ENCODE measurements around the gene GSTO2.

Gene GSTO2

DNA sequence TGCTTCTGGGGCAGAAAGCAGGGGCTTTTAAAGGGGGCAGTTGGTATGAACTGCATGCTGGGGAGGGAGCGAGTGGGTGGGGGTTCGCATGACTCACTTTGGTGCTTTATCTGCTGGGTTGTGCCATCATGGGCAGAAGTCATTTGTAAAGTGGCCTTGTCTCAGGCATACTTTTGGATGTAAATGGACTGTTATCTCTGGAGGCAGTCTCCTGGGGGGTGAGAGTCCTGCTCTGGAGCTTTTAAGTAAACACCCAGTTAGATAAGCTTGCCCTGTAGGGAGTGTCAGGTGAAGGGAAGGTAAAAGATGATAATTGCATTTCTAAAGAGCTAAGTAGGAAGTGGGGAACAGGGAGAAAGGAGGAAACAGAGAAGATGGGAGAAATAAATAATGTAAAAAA lies 15.9 kb upstream of the GSTO2 start:
- Histone ChIP-seq H3K79me2 (ENCODE audit: insufficient read depth, low read length) (no peaks in the 10 kb centered on the region), H3K4me1 (ENCODE audit: insufficient read depth, low read length, severe bottlenecking) (peaks cover 13% of the 10 kb centered on the region), H3K27ac (ENCODE audit: low read depth, low read length, poor library complexity, severe bottlenecking) (no peak overlapping the region), H3K4me2 (ENCODE audit: low read length) (no peak overlapping the region), H3K9ac (ENCODE audit: low read length) (no peak overlapping the region), H4K20me1 (ENCODE audit: insufficient read depth, low read length) (no peaks in the 10 kb centered on the region), H3K9me2 (ENCODE audit: low read depth, low read length) (no peaks in the 10 kb centered on the region; the same call in 1 of the 2 replicates), H3K36me3 (ENCODE audit: insufficient read depth, low read length) (no peaks in the 10 kb centered on the region; the same call in 1 of the 2 replicates), H3K9me3 (ENCODE audit: low read length) (no peaks in the 10 kb centered on the region), H3F3A (ENCODE audit: insufficient read depth, low read length) (no peaks in the 10 kb centered on the region), H3K27me3 (ENCODE audit: insufficient read depth, low read length) (no peaks in the 10 kb centered on the region), H2AFZ (ENCODE audit: low read length) (no peak overlapping the region), H3K4me3 (ENCODE audit: low read depth, low read length, poor library complexity, severe bottlenecking) (no peak overlapping the region)
- TF ChIP-seq, protein P1, sequence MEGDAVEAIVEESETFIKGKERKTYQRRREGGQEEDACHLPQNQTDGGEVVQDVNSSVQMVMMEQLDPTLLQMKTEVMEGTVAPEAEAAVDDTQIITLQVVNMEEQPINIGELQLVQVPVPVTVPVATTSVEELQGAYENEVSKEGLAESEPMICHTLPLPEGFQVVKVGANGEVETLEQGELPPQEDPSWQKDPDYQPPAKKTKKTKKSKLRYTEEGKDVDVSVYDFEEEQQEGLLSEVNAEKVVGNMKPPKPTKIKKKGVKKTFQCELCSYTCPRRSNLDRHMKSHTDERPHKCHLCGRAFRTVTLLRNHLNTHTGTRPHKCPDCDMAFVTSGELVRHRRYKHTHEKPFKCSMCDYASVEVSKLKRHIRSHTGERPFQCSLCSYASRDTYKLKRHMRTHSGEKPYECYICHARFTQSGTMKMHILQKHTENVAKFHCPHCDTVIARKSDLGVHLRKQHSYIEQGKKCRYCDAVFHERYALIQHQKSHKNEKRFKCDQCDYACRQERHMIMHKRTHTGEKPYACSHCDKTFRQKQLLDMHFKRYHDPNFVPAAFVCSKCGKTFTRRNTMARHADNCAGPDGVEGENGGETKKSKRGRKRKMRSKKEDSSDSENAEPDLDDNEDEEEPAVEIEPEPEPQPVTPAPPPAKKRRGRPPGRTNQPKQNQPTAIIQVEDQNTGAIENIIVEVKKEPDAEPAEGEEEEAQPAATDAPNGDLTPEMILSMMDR (IDR thresholded peaks at IDR 0.05; ENCODE audit: low read length): no peak
- TF ChIP-seq EZH2 (IDR thresholded peaks at IDR 0.05; ENCODE audit: borderline replicate concordance, low read length): no peak

- Histone ChIP-seq H3K9me2 (ENCODE audit: low read depth, low read length) (no peaks in the 10 kb centered on the region), H3K27me3 (ENCODE audit: insufficient read depth, low read length) (no peaks in the 10 kb centered on the region), H3K4me1 (ENCODE audit: insufficient read depth, low read length, severe bottlenecking) (peaks cover 13% of the 10 kb centered on the region), H2AFZ (ENCODE audit: low read length) (no peak overlapping the region), H3F3A (ENCODE audit: insufficient read depth, low read length) (no peaks in the 10 kb centered on the region), H3K9me3 (ENCODE audit: low read length) (no peaks in the 10 kb centered on the region), H3K9ac (ENCODE audit: low read length) (no peak overlapping the region), H3K79me2 (ENCODE audit: insufficient read depth, low read length) (no peaks in the 10 kb centered on the region), H3K36me3 (ENCODE audit: insufficient read depth, low read length) (peaks cover 6% of the 10 kb centered on the region), H3K4me3 (ENCODE audit: low read depth, low read length, poor library complexity, severe bottlenecking) (peak overlapping the region; percentile 68), H4K20me1 (ENCODE audit: insufficient read depth, low read length) (no peaks in the 10 kb centered on the region), H3K4me2 (ENCODE audit: low read length) (peak overlapping the region; percentile 63; the same call in 1 of the 2 replicates), H3K27ac (ENCODE audit: low read depth, low read length, poor library complexity, severe bottlenecking) (no peak overlapping the region)
- TF ChIP-seq, protein P1 (IDR thresholded peaks at IDR 0.05; ENCODE audit: low read length): no peak
- TF ChIP-seq EZH2 (IDR thresholded peaks at IDR 0.05; ENCODE audit: borderline replicate concordance, low read length): no peak
Measured at GRCh38 chr10:104253606-104254410, 15.2 kb upstream of the GSTO2 start.

DNA sequence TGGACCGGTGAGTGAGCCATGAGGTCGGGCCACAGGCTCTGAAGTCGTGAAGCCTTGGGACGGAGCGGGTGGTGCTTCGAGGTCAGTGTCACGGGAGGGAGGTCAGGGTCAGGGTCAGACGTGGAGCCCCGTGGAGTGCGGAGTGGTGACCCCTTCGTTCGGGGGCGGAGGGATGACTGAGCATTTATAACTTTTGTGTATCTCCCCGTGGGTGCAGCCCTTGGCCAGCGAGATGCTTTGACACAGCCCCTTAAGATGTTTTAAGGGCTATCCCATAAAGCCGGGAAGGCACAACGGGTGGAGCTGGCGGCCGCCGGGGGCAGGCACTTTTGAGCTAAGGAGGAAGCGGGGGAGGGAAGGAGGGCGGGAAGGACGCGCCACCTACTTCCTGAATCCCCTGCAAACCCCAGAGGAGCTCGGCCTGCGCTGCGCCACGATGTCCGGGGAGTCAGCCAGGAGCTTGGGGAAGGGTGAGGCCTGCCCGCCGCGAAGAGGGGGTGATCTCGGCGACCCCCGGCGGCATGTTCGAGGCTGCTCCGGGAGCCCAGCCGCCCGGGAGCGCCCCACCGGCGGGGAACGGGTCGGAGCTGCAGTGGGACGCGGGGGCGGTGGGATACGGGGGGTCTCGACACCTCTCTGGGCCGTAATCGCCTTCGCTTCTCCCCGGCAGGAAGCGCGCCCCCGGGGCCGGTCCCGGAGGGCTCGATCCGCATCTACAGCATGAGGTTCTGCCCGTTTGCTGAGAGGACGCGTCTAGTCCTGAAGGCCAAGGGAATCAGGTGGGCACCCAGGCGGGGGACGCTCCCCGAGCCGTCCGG lies 14.3 kb upstream of the GSTO2 start, which contains the start of gene GSTO1:
Gene GSTO1, plus strand, starts transcription at position 400 of the 818 bp plus-strand sequence. Its CDS starts 37 bp downstream, at position 437.
- Histone ChIP-seq H3K9ac (ENCODE audit: low read length) (peak within 1 kb of the TSS; percentile 74), H2AFZ (ENCODE audit: low read length) (no peak within 1 kb of the TSS), H3K4me3 (ENCODE audit: low read depth, low read length, poor library complexity, severe bottlenecking) (peak within 1 kb of the TSS; percentile 68), H3K4me1 (ENCODE audit: insufficient read depth, low read length, severe bottlenecking) (peaks cover 13% of the 10 kb centered on the region), H3K9me2 (ENCODE audit: low read depth, low read length) (no peaks in the 10 kb centered on the region), H3K9me3 (ENCODE audit: low read length) (no peaks in the 10 kb centered on the region), H3F3A (ENCODE audit: insufficient read depth, low read length) (no peaks in the 10 kb centered on the region), H3K79me2 (ENCODE audit: insufficient read depth, low read length) (no peaks in the 10 kb centered on the region), H3K27me3 (ENCODE audit: insufficient read depth, low read length) (no peaks in the 10 kb centered on the region), H3K4me2 (ENCODE audit: low read length) (peak within 1 kb of the TSS; percentile 63), H3K27ac (ENCODE audit: low read depth, low read length, poor library complexity, severe bottlenecking) (no peak within 1 kb of the TSS), H3K36me3 (ENCODE audit: insufficient read depth, low read length) (peaks cover 13% of the 10 kb centered on the region), H4K20me1 (ENCODE audit: insufficient read depth, low read length) (no peaks in the 10 kb centered on the region)
- TF ChIP-seq, protein P1 (IDR thresholded peaks at IDR 0.05; ENCODE audit: low read length): no peak
- no peak for TF ChIP-seq EZH2 (IDR thresholded peaks at IDR 0.05; ENCODE audit: borderline replicate concordance, low read length)
